Fibroblast of the aortic adventitia (primary cell): ENCODE measurements around the gene KBTBD4. TPM values are rescaled to one million over a fixed set of nuclear protein-coding genes. Genes with fewer than 3 reads are reported as not detected.

Experiments used
- DNase-seq: peaks from one replicate; pipeline ENCODE4 v3.0.0-alpha.2; 2010; ENCODE audit warnings: low read depth
- H3K4me3 ChIP-seq: 2 replicates; pipeline ENCODE4 v1.5.1; 2011; ENCODE audit warnings: low read depth, mild to moderate bottlenecking, control low read depth, low read length, moderate library complexity
- CTCF ChIP-seq: IDR thresholded peaks from 2 replicates; pipeline ENCODE4 v1.5.1; 2011; ENCODE audit warnings: mild to moderate bottlenecking, low read length, control low read depth, inconsistent platforms; ENCODE audit not compliant: insufficient read depth
- total RNA-seq: library from RNA; depleted of rRNA; stranded (reverse); fragments of >200 nt; gene quantifications from 2 replicates; pipeline ENCODE4 v1.2.3, GENCODE V29; 2012; ENCODE audit warnings: low replicate concordance

Gene KBTBD4
- total RNA-seq, 1 donor, result 28.4 TPM

GRCh38 chr11:47615249-47615648 is 36.5 kb upstream of the KBTBD4 start:
- DNase-seq, result no peak
- no peak overlapping the region for H3K4me3 ChIP-seq
- TF ChIP-seq CTCF, result no peak

- DNase-seq, result no peak
- H3K4me3 ChIP-seq, result no peak overlapping the region
- TF ChIP-seq CTCF, result no peak
Measured at GRCh38 chr11:47611348-47611794, 32.6 kb upstream of the KBTBD4 start.

- no peak for DNase-seq
- no peak overlapping the region for H3K4me3 ChIP-seq
- TF ChIP-seq CTCF, result no peak
Measured at GRCh38 chr11:47609675-47610074, 30.9 kb upstream of the KBTBD4 start.

- H3K4me3 ChIP-seq, result no peak overlapping the region
- no peak for TF ChIP-seq CTCF
- DNase-seq, result peak; percentile 97
Measured at GRCh38 chr11:47607380-47607779, 28.6 kb upstream of the KBTBD4 start.

GRCh38 chr11:47606731-47607130 is 28.0 kb upstream of the KBTBD4 start:
- no peak for TF ChIP-seq CTCF
- no peak overlapping the region for H3K4me3 ChIP-seq
- peak; percentile 58 for DNase-seq

GRCh38 chr11:47605921-47606320 is 27.2 kb upstream of the KBTBD4 start:
- TF ChIP-seq CTCF, result no peak
- no peak for DNase-seq
- H3K4me3 ChIP-seq, result no peak overlapping the region

GRCh38 chr11:47603295-47603694 is 24.5 kb upstream of the KBTBD4 start:
- DNase-seq, result peak; percentile 64
- TF ChIP-seq CTCF, result no peak
- H3K4me3 ChIP-seq, result no peak overlapping the region
